Spleen (tissue), 11 donors: ENCODE data around the gene VSIG1. TPM values are rescaled to one million over a fixed set of nuclear protein-coding genes. Genes with fewer than 3 reads are reported as not detected.
A peak's percentile ranks its signal among the peaks of the same experiment; 100 is the strongest.

Experiments used
- DNase-seq: peaks from one replicate; pipeline ENCODE4 v3.0.0-alpha.2; 2020
- H3K27ac ChIP-seq, 8 donors: fragments of 200-600 bp; sonication (generic) in 7 of 8; 1 replicate in 4 of 8; 2 replicates in 4 of 8; pipeline versions ENCODE4 v1.5.0 to v1.8.0; 2016 to 2021; ENCODE audit warnings: inconsistent platforms in 4 of 8, mild to moderate bottlenecking in 4 of 8, moderate library complexity in 1 of 8
- H3K27me3 ChIP-seq, 7 donors: fragments of 200-600 bp; sonication (generic) in 6 of 7; replicated peaks in 1 of 7; 1 replicate in 4 of 7; 2 replicates in 3 of 7; pipeline versions ENCODE4 v1.5.0 to v1.8.0; 2016 to 2021; ENCODE audit warnings: inconsistent platforms in 3 of 7, mild to moderate bottlenecking in 1 of 7
- H3K36me3 ChIP-seq, 6 donors: fragments of 200-600 bp; sonication (generic) in 5 of 6; 1 replicate in 4 of 6; 2 replicates in 2 of 6; pipeline versions ENCODE4 v1.5.0 to v1.8.0; 2016 to 2021; ENCODE audit warnings: inconsistent platforms in 2 of 6
- H3K4me1 ChIP-seq, 6 donors: fragments of 200-600 bp; sonication (generic) in 5 of 6; 1 replicate in 3 of 6; 2 replicates in 3 of 6; pipeline versions ENCODE4 v1.5.0 to v1.8.0; 2016 to 2021; ENCODE audit warnings: inconsistent platforms in 3 of 6
- H3K4me3 ChIP-seq, 8 donors: fragments of 200-600 bp; sonication (generic) in 7 of 8; 1 replicate in 4 of 8; 2 replicates in 4 of 8; pipeline versions ENCODE4 v1.5.0 to v1.8.0; 2016 to 2021; ENCODE audit warnings: inconsistent platforms in 4 of 8, mild to moderate bottlenecking in 4 of 8, moderate library complexity in 2 of 8
- H3K9me3 ChIP-seq, 8 donors: fragments of 200-600 bp; sonication (generic) in 7 of 8; 1 replicate in 4 of 8; 2 replicates in 4 of 8; pipeline versions ENCODE4 v1.5.0 to v1.8.0; 2016 to 2021; ENCODE audit warnings: inconsistent platforms in 4 of 8
- POLR2A ChIP-seq, 3 donors: fragments of 450-650 bp; IDR thresholded peaks; one replicate each; pipeline ENCODE4 v1.5.1; 2017; ENCODE audit warnings: antibody characterized with exemption in 3 of 3, mild to moderate bottlenecking in 1 of 3
- POLR2AphosphoS5 ChIP-seq, 3 donors: sonication (generic); formaldehyde crosslinking; IDR thresholded peaks; one replicate each; pipeline ENCODE4 v1.5.1; 2017; ENCODE audit warnings: antibody characterized with exemption in 3 of 3
- WGBS, 5 donors: extraction: QIAGEN DNeasy Blood & Tissue Kit in 3 of 5; methylation state at CpG; one replicate each; pipeline versions ENCODE4 v1.1.5 to v1.1.7; 2013 to 2018; 5-methylcytosine and 5-hydroxymethylcytosine counted together
- intact Hi-C: fragments of 100-400 bp; cut with DNase I; formaldehyde crosslinking; loops from one replicate; pipeline ENCODE4 v1.15.0; 2023; ENCODE audit warnings: low total_unique reads
- polyA plus RNA-seq, 3 donors: library from polyadenylated mRNA; stranded (reverse); fragments of 200-250 nt; gene quantifications; one replicate each; pipeline ENCODE4 v1.2.1, GENCODE V29; 2013
- total RNA-seq, 7 donors: library from RNA; depleted of rRNA in 3 of 7; stranded (reverse); fragments of >200 nt in 3 of 7; fragmentation: NEBNext Ultra II Directional in 4 of 7; extraction: Animal tissue kit (Norgen Biotek cat#: 25700) in 4 of 7; gene quantifications; one replicate each; pipeline versions ENCODE4 v1.1.0 to v1.2.1, GENCODE V29; 2016 to 2021
- TF ChIP-seq, protein P1 (sequence below), 11 experiments: fragments of 200-600 bp in 7 of 11; fragments of 450-650 bp in 4 of 11; sonication (generic) in 4 of 11; IDR thresholded peaks in 8 of 11; conservative IDR thresholded peaks in 3 of 11; 1 replicate in 7 of 11; 2 replicates in 4 of 11; pipeline versions ENCODE4 v1.4.0 to v1.8.0; 2016 to 2021; ENCODE audit warnings: antibody characterized with exemption in 11 of 11, inconsistent platforms in 4 of 11, mild to moderate bottlenecking in 1 of 11
- donor health status: healthy with polysubstance abuse.
- donor health status: DM: no; HTN: no; CAD: no; lungs with moderate emphysema.
- donor health status: DM: no; HTN: no; CAD: no.
- donor health status: Bipolar disorder and iron deficiency.
- donor health status: healthy.
- donor health status: DM: no; HTN: no; CAD: no.
- donor health status: DM: yes; HTN: yes; CAD: no.

Gene VSIG1
- total and polyA plus RNA-seq, 10 donors = 0.11 to 1.4 (median 0.64) TPM

DNA sequence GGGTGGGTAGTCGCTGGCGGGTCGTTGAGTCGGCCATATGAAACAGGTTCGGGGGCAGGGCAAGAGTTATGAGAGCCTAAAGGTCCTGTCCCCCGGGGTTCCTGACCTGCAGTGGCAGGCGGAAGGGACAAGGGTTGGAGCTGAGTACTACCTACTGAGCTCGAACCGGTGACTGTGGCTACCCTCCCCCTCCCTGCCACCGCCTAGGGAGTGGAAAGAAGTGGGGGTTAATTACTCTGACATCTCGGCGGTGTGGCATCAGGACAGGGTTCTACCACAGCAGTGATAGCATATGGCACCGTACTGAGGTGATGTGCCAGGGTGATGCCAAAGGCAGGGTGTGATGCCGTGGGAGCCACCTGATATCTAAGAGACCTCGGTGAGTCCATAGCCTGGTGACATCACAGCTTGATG lies 47.0 kb downstream of the VSIG1 start:
- TF ChIP-seq, protein P1, sequence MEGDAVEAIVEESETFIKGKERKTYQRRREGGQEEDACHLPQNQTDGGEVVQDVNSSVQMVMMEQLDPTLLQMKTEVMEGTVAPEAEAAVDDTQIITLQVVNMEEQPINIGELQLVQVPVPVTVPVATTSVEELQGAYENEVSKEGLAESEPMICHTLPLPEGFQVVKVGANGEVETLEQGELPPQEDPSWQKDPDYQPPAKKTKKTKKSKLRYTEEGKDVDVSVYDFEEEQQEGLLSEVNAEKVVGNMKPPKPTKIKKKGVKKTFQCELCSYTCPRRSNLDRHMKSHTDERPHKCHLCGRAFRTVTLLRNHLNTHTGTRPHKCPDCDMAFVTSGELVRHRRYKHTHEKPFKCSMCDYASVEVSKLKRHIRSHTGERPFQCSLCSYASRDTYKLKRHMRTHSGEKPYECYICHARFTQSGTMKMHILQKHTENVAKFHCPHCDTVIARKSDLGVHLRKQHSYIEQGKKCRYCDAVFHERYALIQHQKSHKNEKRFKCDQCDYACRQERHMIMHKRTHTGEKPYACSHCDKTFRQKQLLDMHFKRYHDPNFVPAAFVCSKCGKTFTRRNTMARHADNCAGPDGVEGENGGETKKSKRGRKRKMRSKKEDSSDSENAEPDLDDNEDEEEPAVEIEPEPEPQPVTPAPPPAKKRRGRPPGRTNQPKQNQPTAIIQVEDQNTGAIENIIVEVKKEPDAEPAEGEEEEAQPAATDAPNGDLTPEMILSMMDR (IDR thresholded peaks at IDR 0.05 in 8 of 11, conservative IDR thresholded peaks at IDR 0.05 in 3 of 11) = no peak
- no peak for TF ChIP-seq POLR2AphosphoS5 (IDR thresholded peaks at IDR 0.05)
- no peak for TF ChIP-seq POLR2A (IDR thresholded peaks at IDR 0.05)
- Histone ChIP-seq H3K4me3 (peak overlapping the region; percentile 45 to 81 (median 53)), H3K27ac (peak overlapping the region in 6 of 8 donors; percentile 82 to 91 (median 89)), H3K27me3 (no peaks in the 10 kb centered on the region), H3K9me3 (no peaks in the 10 kb centered on the region), H3K36me3 (peaks cover 0 to 17% (median under 1%) of the 10 kb centered on the region in 6 donors), H3K4me1 (peaks cover 0 to 37% (median 19%) of the 10 kb centered on the region in 6 donors)
- intact Hi-C loops = no loop called here
- no peak for DNase-seq
- 0 to 38% (median 15%) methylated on average over 14 to 15 of the region's 15 CpGs; no CpG with 5 or more reads in 1 of the 5 donors for WGBS, 5 donors

DNA sequence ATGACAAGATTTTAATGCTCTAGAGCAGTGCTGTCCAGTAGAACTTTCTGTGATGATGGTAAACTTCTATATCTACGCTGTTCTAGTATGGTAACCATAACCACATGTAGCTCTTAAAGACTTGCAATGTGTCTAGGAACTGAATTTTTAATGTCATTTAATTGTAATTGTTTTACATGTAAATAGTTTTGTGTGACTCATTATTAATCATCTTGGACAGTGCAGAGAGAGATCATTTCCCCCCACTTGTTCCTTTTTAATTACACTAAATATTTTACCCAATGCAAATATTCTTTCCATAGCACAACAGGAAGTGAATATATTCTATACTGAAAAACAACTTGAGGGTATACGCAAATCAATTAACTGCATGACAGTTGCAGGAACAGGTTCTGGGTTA lies 52.5 kb downstream of the VSIG1 start:
- Histone ChIP-seq H3K27me3 (no peaks in the 10 kb centered on the region), H3K4me3 (no peak overlapping the region), H3K9me3 (no peaks in the 10 kb centered on the region), H3K27ac (no peak overlapping the region), H3K36me3 (no peaks in the 10 kb centered on the region), H3K4me1 (peaks cover 0 to 7% (median 2%) of the 10 kb centered on the region in 6 donors)
- DNase-seq = no peak
- 84 to 96% (median 90%) methylated on average over 2 of the region's 2 CpGs for WGBS, 5 donors
- intact Hi-C loops = no loop called here
- TF ChIP-seq POLR2A (IDR thresholded peaks at IDR 0.05) (no peak), POLR2AphosphoS5 (IDR thresholded peaks at IDR 0.05) (no peak)
- TF ChIP-seq, protein P1 (IDR thresholded peaks at IDR 0.05 in 8 of 11, conservative IDR thresholded peaks at IDR 0.05 in 3 of 11) = no peak

DNA sequence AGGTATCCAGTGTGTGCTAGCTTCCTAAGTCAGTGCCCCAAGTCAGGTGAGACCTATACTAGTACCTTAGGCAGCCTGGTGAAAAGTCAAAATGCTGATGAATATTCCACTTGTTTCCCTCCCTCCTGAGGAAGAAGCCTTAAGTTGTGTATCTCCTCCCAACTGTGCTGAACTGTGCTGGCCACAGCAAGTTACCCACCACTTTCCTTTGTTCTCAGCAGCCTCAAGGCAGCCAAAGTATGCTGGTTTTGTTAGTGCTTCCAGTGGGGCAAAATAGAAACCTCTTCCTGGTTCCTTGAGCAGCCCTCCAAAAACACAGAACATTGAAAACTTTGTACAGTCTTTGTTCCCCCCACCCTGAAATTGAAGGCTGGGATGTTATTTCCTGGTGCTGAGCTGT lies 60.6 kb downstream of the VSIG1 start:
- no peaks in the 10 kb centered on the region for H3K36me3 ChIP-seq
- DNase-seq = no peak
- no peak overlapping the region for H3K27ac ChIP-seq
- H3K9me3 ChIP-seq = no peaks in the 10 kb centered on the region
- peak overlapping the region in 1 of 8 donors; percentile 10 for H3K4me3 ChIP-seq
- peaks cover 0 to 8% (median 0%) of the 10 kb centered on the region in 7 donors for H3K27me3 ChIP-seq
- no peak for TF ChIP-seq POLR2A (IDR thresholded peaks at IDR 0.05)
- TF ChIP-seq, protein P1 (IDR thresholded peaks at IDR 0.05 in 8 of 11, conservative IDR thresholded peaks at IDR 0.05 in 3 of 11) = no peak
- no peak for TF ChIP-seq POLR2AphosphoS5 (IDR thresholded peaks at IDR 0.05)
- intact Hi-C loops = no loop called here
- H3K4me1 ChIP-seq = no peaks in the 10 kb centered on the region

DNA sequence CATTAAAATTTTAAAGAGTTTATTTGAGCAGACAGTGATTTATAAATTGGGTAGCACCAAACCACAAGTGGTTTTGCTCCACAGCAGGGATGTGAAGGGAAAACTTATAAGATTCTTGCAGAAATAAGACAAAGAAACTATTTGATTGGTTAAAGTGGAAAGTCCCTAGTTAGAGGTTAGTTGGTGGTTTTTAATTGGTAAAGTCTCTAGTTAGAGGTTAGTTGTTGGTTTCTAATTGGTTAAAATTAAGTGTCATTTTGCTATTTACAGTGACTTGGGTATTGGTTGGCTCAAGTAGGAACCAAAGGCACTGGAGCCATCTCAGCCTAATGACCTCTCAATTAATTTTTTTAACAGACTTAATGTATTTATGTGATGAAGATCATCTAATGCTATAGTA lies 69.7 kb downstream of the VSIG1 start:
- DNase-seq = no peak
- H3K27ac ChIP-seq = no peak overlapping the region
- H3K27me3 ChIP-seq = no peaks in the 10 kb centered on the region
- H3K36me3 ChIP-seq = no peaks in the 10 kb centered on the region
- H3K4me1 ChIP-seq = no peaks in the 10 kb centered on the region
- H3K4me3 ChIP-seq = no peak overlapping the region
- no peaks in the 10 kb centered on the region for H3K9me3 ChIP-seq
- TF ChIP-seq POLR2AphosphoS5 (IDR thresholded peaks at IDR 0.05) = no peak
- TF ChIP-seq, protein P1 (IDR thresholded peaks at IDR 0.05 in 8 of 11, conservative IDR thresholded peaks at IDR 0.05 in 3 of 11) = no peak
- no peak for TF ChIP-seq POLR2A (IDR thresholded peaks at IDR 0.05)
- intact Hi-C loops = no loop called here
